HG02610 (cell line): Measurements from ENCODE around the gene ZFP62.
"Not testable (repeated sequence)": the region's sequence is repeated elsewhere in the genome, so short reads cannot be mapped to it uniquely, and the experiment has no call there.

Source experiments
- ATAC-seq: cut with Tn5 transposase; IDR thresholded peaks from one replicate; pipeline ENCODE4 v1.9.1; 2021; ENCODE audit warnings: mild to moderate bottlenecking, moderate library complexity; ENCODE audit not compliant: unreplicated experiment

The ZFP62 gene

GRCh38 chr5:180831139-180832093 is 29.7 kb downstream of the ZFP62 start:
- peak; percentile 71 for ATAC-seq

DNA sequence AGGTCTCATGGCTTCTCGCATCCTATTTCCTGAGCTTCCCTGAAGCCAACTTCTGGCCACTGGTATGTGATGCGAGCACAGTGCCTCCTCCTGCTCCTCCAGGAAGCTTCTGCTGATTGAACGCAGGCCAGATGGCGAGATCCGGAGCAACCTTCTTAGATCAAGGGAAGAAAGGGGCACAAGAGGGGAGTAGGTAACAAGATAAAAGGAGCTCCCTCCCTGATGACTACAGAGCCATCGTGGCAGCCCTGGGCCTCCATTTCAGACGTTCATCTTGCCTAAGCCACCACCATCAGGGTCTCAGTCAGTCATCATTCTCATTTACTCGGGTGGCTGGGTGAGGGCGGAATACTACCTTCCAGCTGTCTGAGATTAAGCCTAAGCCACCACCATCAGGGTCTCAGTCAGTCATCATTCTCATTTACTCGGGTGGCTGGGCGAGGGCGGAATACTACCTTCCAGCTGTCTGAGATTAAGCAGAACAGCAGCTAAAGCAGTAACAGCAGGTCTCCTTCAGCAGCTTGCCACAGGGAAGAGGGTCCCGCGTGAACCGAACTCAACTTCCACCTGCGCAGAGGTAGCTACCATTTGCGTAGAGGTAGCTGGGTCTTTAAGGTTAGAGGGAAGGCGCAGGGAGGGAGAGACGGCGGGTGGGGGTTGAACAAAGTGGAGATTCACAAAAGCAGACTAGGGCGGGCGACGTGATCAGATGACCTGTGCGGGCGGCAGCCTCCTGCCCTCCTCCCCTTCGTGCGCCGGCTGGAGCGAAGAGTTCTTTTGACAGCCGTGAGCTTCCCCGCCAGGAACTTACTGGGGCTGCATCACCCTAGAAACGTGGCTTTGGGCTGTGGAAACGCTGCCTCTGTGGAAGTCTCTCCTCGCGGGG is 30.6 kb downstream of the ZFP62 start:
- peak; percentile 42 for ATAC-seq

- no peak for ATAC-seq
Measured at GRCh38 chr5:180829726-180830125, 31.4 kb downstream of the ZFP62 start.

- not testable (repeated sequence) for ATAC-seq
Measured at GRCh38 chr5:180828756-180829531, 32.1 kb downstream of the ZFP62 start.

DNA sequence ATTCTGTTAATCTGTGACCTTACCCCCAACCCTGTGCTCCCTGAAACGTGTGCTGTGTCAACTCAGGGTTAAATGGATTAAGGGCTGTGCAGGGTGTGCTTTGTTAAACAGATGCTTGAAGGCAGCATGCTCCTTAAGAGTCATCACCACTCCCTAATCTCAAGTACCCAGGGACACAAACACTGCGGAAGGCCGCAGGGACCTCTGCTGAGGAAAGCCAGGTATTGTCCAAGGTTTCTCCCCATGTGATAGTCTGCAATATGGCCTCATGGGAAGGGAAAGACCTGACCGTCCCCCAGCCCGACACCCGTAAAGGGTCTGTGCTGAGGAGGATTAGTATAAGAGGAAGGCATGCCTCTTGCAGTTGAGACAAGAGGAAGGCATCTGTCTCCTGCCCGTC is 33.7 kb downstream of the ZFP62 start:
- ATAC-seq = not testable (repeated sequence)

- no peak for ATAC-seq
Measured at GRCh38 chr5:180825768-180826525, 35.1 kb downstream of the ZFP62 start.

DNA sequence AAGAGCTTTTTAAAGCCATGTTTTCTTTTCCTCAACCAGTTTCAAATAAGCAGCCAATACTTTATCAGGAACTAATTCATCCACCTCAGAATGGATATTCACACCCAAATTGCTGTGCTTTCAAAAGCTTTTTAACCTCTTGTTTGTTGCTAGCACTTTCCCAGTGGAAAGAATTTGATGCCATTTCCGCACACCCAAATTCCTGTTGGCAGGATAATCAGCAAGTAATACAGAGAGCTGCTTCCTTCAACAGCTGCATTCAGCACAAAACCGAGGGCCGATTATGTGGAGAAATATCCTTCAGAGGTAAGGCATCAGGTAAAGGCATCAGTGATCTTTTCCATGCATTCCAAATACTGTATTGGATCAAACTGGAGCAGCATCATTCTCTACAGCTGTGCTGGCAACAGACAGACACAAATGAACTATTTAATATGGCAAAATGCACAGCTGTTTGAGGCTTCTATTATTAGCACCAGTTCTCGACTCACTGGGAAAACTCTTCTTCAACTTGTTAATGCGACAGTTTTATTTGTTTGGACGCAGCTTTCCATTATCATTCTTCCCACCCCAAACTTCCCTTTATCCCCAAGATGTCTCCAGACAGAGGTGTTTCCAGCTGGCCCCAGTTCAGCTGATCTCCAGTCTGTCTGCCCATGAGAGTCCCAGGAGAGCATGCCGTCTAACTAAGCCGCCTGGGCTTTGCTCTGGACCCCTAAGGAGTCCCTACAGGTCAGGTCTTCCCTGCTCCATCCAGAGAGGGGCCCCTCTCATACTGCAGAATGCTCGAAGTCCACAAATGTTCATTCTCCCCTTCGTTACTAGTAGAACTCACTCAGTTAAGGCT is 36.2 kb downstream of the ZFP62 start:
- ATAC-seq = no peak

DNA sequence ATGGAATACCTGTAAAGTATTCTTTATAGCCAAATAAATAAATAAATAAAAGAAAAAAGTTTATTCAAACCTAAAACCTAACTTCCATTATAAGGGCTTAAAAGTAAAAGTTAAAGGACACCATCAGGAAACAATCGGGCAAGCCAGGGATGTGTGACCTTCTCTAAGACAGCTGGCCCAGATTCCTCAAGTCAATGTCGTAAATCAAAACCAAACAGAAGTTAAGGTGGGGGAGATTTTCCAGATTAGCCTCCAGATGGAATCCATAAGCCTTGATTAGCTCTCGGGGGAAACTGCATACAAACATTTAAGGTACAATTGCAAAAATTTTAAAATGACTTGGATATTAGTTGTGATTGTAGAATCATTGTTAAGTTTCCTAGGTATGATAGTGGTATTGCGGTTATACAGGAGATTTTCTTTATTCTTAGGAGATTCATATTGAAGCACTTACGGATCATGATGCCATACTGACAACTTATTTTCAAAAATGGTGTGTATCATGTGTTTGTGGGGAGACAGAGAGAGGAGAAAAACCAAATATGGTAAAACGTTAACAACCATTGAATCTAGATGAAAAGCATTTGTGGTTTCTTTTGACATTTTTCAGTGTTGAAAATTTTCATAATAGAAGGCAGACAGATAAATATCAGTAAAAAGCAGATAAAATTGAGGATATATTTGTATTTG is 37.0 kb downstream of the ZFP62 start:
- no peak for ATAC-seq

DNA sequence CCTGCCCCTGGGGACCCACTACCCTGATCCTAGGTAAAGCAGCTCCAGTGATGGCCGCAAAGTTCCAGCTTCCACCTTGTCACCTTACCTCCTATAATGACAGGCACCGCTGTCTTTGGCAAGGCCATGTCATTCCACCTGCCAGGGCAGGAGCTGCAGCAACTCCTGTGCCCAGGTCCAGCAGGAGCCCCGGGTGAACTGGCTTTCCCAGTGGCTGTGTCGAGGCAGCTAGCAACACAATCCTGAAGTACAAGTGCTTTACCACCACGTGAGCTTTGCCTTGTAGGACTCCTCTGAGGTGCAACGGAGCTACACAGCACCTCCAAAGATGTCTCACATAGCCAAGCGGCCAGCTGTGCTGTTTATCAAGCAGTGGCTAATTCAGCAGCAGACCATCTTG is 37.7 kb downstream of the ZFP62 start:
- ATAC-seq = no peak

DNA sequence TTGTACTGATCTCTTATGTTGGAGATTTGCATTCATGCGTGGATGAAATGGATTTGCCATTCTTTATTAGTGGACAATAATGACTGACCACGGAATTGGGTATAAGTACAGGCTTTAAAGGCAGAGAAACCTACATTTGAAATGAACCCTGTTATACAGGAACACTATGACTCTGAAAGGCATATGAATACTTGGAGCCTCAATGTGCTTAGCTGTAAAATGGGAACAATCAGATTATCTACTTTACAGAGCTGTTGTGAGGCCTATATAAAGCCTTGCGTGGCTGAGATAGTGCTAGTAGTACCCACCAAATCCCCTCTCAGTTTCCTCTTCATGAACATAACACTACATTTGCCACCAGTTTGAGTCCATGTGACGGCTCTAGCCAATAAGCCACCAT is 39.5 kb downstream of the ZFP62 start:
- ATAC-seq = no peak

GRCh38 chr5:180820788-180821321 is 40.2 kb downstream of the ZFP62 start:
- peak; percentile 59 for ATAC-seq

GRCh38 chr5:180818677-180819341 is 42.3 kb downstream of the ZFP62 start:
- ATAC-seq = no peak

- ATAC-seq = no peak
Measured at GRCh38 chr5:180817893-180818674, 43.0 kb downstream of the ZFP62 start.

- ATAC-seq = no peak
Measured at GRCh38 chr5:180816608-180817534, 44.2 kb downstream of the ZFP62 start.

GRCh38 chr5:180815293-180815917 is 45.7 kb downstream of the ZFP62 start:
- no peak for ATAC-seq

- no peak for ATAC-seq
Measured at GRCh38 chr5:180813420-180813819, 47.7 kb downstream of the ZFP62 start.
